Ectodermal cell (in vitro differentiated cells): ENCODE data around the gene NEGR1.

ENCODE experiments used
- H3K27ac ChIP-seq: 2 replicates; pipeline ENCODE4 v1.7.0; 2013; ENCODE audit warnings: mild to moderate bottlenecking, low read depth, low read length; ENCODE audit not compliant: insufficient read depth, poor library complexity, severe bottlenecking
- H3K27me3 ChIP-seq: 2 replicates; pipeline ENCODE4 v1.7.0; 2013; ENCODE audit warnings: mild to moderate bottlenecking, low read length; ENCODE audit not compliant: insufficient read depth, control insufficient read depth, poor library complexity, severe bottlenecking
- H3K36me3 ChIP-seq: one replicate; pipeline ENCODE4 v1.7.0; 2013; ENCODE audit warnings: low read length; ENCODE audit not compliant: control insufficient read depth, insufficient read depth
- H3K4me1 ChIP-seq: one replicate; pipeline ENCODE4 v1.7.0; 2013; ENCODE audit warnings: low read length; ENCODE audit not compliant: control insufficient read depth, insufficient read depth
- H3K4me3 ChIP-seq: 2 replicates; pipeline ENCODE4 v1.7.0; 2013; ENCODE audit warnings: low read depth, low read length, control low read depth; ENCODE audit not compliant: insufficient read depth
- H3K9me3 ChIP-seq: 2 replicates; pipeline ENCODE4 v1.7.0; 2013; ENCODE audit warnings: mild to moderate bottlenecking, low read length, moderate library complexity; ENCODE audit not compliant: control insufficient read depth
- WGBS, 2 experiments: methylation state at CpG; one replicate each; pipeline ENCODE4 v1.1.7; 2013; ENCODE audit warnings: missing lambda C conversion rate in 2 of 2; 5-methylcytosine and 5-hydroxymethylcytosine counted together

NEGR1 gene

GRCh38 chr1:71980556-71980955 lies 301.8 kb downstream of the NEGR1 start:
- Histone ChIP-seq H3K27me3 (no peaks in the 10 kb centered on the region), H3K27ac (no peak overlapping the region), H3K9me3 (no peaks in the 10 kb centered on the region), H3K36me3 (no peaks in the 10 kb centered on the region), H3K4me1 (no peaks in the 10 kb centered on the region), H3K4me3 (no peak overlapping the region)
- 95 to 97% methylated on average over 1 of the region's 1 CpG for WGBS, 2 experiments

DNA sequence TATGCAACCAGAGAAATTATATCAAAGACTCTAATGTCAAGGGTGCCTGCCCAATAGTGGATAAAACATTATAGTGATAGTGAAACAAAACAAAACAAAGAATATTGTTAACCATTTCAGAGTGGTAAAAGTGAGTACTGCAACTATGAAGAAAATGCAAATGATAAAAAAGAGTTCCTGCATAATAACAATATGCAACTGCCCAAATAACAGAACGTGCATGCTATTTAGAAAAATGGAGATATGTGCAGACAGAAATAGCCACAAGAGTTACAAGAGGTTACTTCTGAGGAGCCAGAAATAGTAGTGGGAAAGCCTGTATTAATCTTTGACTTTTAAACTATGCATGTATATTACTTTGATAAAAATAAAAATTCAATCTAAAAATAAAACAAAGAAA lies 302.5 kb downstream of the NEGR1 start:
- Histone ChIP-seq H3K4me1 (no peaks in the 10 kb centered on the region), H3K9me3 (no peaks in the 10 kb centered on the region)
- 93% methylated on average over 1 of the region's 1 CpG; no CpG with 5 or more reads in 1 of the 2 experiments for WGBS, 2 experiments

GRCh38 chr1:71967670-71968069 lies 314.7 kb downstream of the NEGR1 start:
- no CpG with 5 or more reads among the region's 2 CpGs for WGBS, 2 experiments
- H3K9me3 ChIP-seq = no peaks in the 10 kb centered on the region
- H3K4me1 ChIP-seq = no peaks in the 10 kb centered on the region
- H3K27me3 ChIP-seq = no peaks in the 10 kb centered on the region
- H3K27ac ChIP-seq = no peak overlapping the region
- no peak overlapping the region for H3K4me3 ChIP-seq
- no peaks in the 10 kb centered on the region for H3K36me3 ChIP-seq

More for the DNA sequence above, 302.5 kb downstream of the NEGR1 start:
- Histone ChIP-seq H3K4me3 (no peak overlapping the region), H3K27ac (no peak overlapping the region), H3K36me3 (no peaks in the 10 kb centered on the region), H3K27me3 (no peaks in the 10 kb centered on the region)

DNA sequence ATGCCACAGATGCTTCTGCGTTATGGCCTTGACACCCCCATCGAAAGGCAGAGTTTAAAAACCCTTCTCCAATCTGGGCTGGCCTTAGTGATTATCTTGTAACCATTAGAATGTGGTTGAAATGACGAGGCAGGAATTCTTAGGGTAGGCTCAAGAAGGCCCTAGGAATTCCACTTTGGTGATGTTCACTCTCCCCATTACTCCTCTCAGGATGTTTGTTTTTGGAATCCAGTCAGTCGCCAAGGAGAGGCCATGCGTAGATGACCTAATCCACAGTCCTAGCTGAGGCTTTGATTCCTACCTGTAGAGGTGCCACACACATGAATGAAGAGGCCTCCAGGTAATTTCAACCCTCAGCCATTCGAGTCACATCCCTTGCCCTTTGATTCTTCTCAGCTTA lies 318.2 kb downstream of the NEGR1 start:
- H3K4me1 ChIP-seq = no peaks in the 10 kb centered on the region
- 92 to 97% methylated on average over 6 of the region's 6 CpGs for WGBS, 2 experiments
- no peaks in the 10 kb centered on the region for H3K27me3 ChIP-seq
- H3K27ac ChIP-seq = no peak overlapping the region
- H3K36me3 ChIP-seq = no peaks in the 10 kb centered on the region
- H3K4me3 ChIP-seq = no peak overlapping the region
- no peaks in the 10 kb centered on the region for H3K9me3 ChIP-seq

GRCh38 chr1:71956613-71957285 lies 325.6 kb downstream of the NEGR1 start:
- Histone ChIP-seq H3K27ac (no peak overlapping the region), H3K36me3 (no peaks in the 10 kb centered on the region), H3K4me3 (no peak overlapping the region), H3K4me1 (no peaks in the 10 kb centered on the region), H3K27me3 (no peaks in the 10 kb centered on the region), H3K9me3 (no peaks in the 10 kb centered on the region)
- WGBS, 2 experiments = 87 to 96% methylated on average over 2 of the region's 2 CpGs

- no peak overlapping the region for H3K4me3 ChIP-seq
- no peaks in the 10 kb centered on the region for H3K36me3 ChIP-seq
- no peaks in the 10 kb centered on the region for H3K27me3 ChIP-seq
- H3K4me1 ChIP-seq = no peaks in the 10 kb centered on the region
- H3K9me3 ChIP-seq = no peaks in the 10 kb centered on the region
- 91 to 93% methylated on average over 2 of the region's 2 CpGs for WGBS, 2 experiments
- no peak overlapping the region for H3K27ac ChIP-seq
These were observed 331.8 kb downstream of the NEGR1 start for GRCh38 chr1:71950579-71950978.

DNA sequence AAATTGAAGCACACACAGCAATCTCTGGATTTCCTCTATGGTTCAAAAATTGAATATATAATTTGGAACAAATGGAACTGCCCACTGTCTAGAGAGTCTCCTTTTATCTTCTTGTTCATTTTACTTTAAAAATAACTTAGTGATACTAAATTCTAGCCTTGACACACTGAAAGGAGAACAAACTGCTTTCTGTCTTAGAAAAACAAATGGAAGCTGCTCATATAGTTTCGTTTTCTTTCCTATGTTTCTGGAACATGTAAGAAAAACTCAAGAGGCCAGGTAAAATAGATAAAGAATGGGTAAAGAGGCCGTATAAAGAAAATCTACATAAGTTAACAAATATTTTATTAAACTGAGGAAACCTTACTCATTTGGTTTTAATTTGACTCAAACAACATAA lies 332.7 kb downstream of the NEGR1 start:
- 94% methylated on average over 1 of the region's 2 CpGs; no CpG with 5 or more reads in 1 of the 2 experiments for WGBS, 2 experiments
- no peaks in the 10 kb centered on the region for H3K9me3 ChIP-seq
- no peaks in the 10 kb centered on the region for H3K4me1 ChIP-seq
- H3K27me3 ChIP-seq = no peaks in the 10 kb centered on the region
- H3K4me3 ChIP-seq = no peak overlapping the region
- no peaks in the 10 kb centered on the region for H3K36me3 ChIP-seq
- no peak overlapping the region for H3K27ac ChIP-seq

GRCh38 chr1:71948561-71948960 lies 333.8 kb downstream of the NEGR1 start:
- H3K4me3 ChIP-seq = no peak overlapping the region
- H3K27me3 ChIP-seq = no peaks in the 10 kb centered on the region
- H3K9me3 ChIP-seq = no peaks in the 10 kb centered on the region
- H3K4me1 ChIP-seq = no peaks in the 10 kb centered on the region
- 92 to 97% methylated on average over 4 to 5 of the region's 5 CpGs for WGBS, 2 experiments
- no peak overlapping the region for H3K27ac ChIP-seq
- no peaks in the 10 kb centered on the region for H3K36me3 ChIP-seq

DNA sequence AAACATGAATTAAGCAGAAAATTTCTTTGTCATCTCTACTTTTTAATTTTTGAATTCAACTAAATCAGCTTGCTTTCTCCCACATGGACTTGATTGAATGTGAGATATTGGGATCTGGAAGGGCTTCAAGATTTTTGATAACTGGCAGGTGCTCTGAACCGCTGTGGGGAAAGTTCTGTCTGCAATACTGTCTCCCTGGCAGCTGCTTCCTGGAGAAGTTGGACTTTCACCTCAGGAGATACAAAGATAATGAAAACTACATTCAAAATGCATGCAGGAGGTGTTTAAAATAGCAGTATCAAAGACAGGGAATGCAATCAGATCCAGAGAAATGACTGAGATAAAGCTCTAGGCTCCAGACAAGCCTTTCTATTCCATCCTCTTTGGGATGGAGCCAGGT lies 338.3 kb downstream of the NEGR1 start:
- no peaks in the 10 kb centered on the region for H3K4me1 ChIP-seq
- no peaks in the 10 kb centered on the region for H3K27me3 ChIP-seq
- H3K27ac ChIP-seq = no peak overlapping the region
- WGBS, 2 experiments = 90 to 92% methylated on average over 1 of the region's 1 CpG
- no peak overlapping the region for H3K4me3 ChIP-seq
- no peaks in the 10 kb centered on the region for H3K9me3 ChIP-seq
- no peaks in the 10 kb centered on the region for H3K36me3 ChIP-seq

- Histone ChIP-seq H3K9me3 (no peaks in the 10 kb centered on the region), H3K4me1 (no peaks in the 10 kb centered on the region), H3K4me3 (no peak overlapping the region), H3K27ac (no peak overlapping the region), H3K27me3 (no peaks in the 10 kb centered on the region), H3K36me3 (no peaks in the 10 kb centered on the region)
- 93 to 97% methylated on average over 1 of the region's 2 CpGs for WGBS, 2 experiments
These were observed 342.1 kb downstream of the NEGR1 start for GRCh38 chr1:71940261-71940660.

DNA sequence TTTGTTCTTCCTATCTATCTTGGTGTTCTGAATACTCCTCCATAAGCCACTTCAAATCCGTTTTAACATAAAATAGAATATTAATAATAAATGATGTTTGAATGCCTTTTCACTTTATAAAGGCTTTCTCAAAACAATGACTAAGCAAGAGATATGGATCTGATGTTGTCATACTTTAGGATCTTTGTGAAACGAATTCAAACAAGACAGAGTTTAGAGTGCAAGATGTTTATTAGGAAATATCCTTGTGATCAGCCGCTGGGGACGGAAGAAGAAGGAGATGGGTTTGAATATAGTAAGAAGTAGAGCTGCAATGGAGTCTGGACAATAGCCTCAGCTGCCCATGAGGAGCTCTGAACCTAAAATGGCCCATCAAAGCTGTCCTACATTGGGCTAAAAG lies 351.8 kb downstream of the NEGR1 start:
- WGBS, 2 experiments = 96 to 97% methylated on average over 3 of the region's 4 CpGs
- no peak overlapping the region for H3K27ac ChIP-seq
- H3K4me3 ChIP-seq = no peak overlapping the region
- no peaks in the 10 kb centered on the region for H3K36me3 ChIP-seq
- no peaks in the 10 kb centered on the region for H3K27me3 ChIP-seq
- H3K9me3 ChIP-seq = no peaks in the 10 kb centered on the region
- no peaks in the 10 kb centered on the region for H3K4me1 ChIP-seq
